HG03066 (cell line): Measurements from ENCODE around the gene HEPACAM.

Source experiments
- ATAC-seq: cut with Tn5 transposase; IDR thresholded peaks from one replicate; pipeline ENCODE4 v1.9.1; 2021; ENCODE audit warnings: low read depth; ENCODE audit not compliant: unreplicated experiment

HEPACAM gene

DNA sequence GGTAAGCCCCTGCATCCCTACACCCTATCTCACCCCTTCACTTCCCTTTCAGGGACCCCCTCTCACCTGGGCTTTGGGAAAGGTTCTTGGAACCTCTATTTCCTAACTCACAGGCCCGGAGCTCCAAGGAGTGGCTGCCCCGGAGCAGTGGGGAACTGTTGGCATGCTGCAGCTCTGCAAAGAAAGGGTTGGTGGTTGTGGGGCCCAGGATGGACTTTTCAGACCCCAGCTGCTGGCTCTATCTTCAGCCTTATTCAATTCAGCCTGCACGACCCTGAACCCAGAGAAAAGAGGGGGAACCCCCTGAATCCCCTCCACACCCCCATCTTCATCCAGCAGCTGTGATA is 48.2 kb downstream of the HEPACAM start:
- ATAC-seq, result no peak

DNA sequence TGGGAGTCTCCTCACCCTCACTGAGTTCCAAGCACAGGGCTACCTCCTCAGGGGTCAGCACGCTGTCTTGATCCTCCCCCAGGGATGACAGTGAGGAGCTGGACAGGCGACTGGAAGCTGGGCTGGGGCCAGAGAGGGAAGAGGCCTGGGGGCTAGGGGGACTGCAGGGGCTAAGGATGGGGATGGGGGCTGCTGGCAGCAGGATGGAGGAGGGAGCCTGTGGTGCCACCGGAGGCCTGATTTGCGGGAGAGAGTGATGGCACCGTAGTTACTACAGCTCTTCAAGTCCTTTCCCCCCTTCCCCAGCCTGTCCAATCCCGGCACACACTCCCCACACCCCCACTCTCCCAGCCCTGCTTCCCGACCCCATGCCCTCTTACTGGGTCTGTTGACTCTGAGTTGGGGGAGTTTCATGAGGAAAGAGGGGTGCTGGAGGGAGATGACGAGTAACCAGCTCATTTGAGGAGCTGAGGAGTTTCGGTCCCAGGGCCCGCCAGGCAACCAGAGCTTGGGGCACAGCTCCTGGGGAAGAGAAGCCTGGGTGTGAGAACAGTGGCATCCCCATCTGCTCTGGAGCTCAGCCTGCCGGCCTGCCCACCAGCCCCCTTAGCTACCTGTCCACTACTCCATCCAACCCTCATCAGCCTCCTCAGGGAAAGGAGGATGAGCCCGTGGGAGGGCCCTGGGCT is 48.7 kb downstream of the HEPACAM start:
- ATAC-seq, result no peak

DNA sequence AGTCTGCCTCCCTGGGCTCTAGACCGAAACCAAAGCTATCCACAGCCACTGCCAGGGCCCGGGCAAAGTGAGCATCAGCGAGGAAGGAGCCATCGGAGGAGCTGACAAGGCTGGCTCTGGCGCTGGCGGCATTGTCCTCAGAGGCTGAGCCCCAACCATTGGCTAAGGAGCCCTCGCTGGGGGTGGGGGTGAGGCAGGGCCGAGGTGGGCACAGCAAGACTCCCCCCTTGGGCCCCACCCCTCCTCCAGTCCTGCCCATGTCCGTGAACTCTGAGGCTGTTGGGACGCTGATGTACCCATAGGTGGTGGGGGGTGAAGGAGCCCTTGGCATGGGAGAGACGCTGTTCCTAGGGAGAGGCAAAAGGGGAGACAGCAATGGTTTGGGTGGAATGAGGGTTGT is 49.4 kb downstream of the HEPACAM start:
- ATAC-seq, result no peak

DNA sequence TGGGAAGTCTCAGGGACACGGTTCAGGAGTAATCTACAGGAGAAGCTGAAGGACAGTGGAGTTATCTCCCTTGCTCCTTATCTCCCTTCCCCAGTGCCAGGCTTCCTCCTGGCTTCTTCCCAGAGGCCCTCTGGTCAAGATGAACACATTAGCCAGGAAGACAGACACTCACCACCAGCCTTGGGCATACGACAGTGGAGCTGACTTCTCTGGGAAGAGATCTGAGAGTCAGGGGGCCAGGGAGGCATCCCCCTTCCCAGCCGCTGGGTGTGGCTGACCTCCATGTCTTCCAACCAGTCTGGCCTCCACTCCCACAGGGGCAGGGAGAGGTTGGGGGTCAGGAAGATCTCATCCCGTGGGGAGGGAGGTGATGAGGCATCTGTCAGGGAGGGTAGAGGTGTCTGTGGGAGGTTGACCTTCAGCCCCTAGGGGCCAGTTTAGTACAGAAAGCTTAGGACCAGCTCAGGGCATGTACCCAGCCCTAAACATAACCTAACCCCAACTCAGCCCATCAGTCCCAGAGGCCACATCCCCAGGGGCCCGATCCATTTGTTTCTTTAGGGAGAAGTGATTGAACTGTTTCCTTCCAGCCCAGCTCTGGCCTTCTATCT is 50.9 kb downstream of the HEPACAM start:
- ATAC-seq, result no peak

DNA sequence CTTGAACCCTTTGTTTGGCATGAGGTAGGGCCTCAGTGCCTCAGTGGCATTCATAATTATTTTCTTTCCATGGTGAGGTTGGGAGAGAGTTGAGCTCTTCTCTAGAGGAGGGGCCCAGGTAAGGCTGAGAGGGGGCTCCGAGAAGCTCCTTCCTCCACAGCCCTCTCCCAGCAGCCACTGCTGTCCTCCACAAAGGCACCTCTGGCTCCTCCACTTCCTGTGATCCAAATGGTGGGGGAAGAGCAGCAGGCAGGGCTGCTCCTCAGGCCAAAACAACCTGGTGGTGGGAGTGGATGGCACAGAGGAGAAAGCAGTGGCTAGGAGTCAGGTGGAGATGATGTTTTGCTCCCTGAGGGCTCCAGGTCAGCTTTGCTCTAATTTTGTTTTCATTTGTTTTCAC is 51.5 kb downstream of the HEPACAM start:
- ATAC-seq, result no peak

DNA sequence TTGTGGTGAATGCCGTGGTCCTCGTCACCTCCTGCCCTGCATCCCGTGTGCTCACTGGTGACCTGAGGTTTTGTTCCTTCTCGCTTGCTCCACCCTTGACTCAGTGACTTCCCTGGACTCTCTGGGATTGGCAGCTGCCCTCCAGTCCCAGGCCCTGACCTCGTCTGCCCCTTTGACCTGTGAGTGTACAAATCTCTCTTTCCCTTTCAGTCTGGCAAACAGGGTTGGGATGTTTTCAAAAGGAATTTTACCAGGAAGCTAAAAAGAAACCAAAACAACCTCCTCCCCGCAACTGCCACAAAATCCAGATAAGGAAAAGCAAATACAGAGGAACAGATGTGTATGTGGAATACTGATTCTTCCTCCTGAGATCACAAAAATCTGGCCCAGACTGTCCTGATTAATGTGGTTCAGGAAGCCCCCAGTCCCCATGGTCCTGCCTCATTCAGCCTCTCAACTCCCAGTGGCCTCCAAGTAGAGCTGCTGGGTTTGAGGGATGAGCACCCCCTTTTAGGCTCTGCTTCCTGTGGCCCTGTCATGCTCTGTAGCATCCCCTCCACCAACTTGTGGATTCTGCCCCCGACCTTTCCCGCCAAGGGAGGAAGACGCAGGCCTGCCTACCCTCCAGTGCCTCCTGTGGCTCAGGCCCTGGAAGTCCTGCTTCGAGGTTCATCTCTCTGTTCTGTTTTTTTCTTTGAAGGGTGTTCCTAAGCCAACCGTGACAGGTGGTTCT is 53.3 kb downstream of the HEPACAM start:
- no peak for ATAC-seq

DNA sequence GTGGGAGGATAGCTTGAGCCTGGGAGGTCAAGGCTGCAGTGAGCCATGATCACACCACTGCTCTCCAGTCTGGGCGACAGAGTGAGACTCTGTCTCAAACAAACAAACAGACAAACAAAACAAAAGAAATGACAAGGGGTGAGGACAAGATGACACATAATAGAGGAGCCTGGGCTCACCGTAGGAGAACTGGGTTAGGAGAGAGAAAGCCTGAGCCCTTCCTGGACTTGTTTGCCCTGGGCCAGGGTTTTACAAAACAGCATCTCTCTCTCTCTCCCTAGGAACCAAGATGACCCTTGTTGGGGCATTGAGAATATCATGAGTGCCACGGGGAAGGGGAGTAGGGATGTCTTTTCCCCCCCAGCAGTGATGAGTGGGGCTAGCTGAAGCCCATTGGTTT is 54.9 kb downstream of the HEPACAM start:
- no peak for ATAC-seq

DNA sequence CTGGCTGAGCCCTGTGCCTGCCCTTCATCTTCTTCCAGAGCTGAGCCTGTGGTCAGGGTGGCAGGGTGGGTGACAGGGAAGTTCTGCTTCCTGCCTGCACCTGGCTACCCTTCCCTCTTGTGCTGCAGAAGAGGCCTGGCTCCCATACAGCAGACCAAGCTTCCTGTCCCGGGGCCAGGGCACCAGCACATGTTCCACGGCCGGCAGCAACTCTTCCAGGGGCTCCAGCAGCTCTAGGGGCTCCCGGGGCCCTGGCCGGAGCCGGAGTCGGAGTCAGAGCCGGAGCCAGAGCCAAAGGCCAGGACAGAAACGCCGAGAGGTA is 55.6 kb downstream of the HEPACAM start:
- no peak for ATAC-seq

DNA sequence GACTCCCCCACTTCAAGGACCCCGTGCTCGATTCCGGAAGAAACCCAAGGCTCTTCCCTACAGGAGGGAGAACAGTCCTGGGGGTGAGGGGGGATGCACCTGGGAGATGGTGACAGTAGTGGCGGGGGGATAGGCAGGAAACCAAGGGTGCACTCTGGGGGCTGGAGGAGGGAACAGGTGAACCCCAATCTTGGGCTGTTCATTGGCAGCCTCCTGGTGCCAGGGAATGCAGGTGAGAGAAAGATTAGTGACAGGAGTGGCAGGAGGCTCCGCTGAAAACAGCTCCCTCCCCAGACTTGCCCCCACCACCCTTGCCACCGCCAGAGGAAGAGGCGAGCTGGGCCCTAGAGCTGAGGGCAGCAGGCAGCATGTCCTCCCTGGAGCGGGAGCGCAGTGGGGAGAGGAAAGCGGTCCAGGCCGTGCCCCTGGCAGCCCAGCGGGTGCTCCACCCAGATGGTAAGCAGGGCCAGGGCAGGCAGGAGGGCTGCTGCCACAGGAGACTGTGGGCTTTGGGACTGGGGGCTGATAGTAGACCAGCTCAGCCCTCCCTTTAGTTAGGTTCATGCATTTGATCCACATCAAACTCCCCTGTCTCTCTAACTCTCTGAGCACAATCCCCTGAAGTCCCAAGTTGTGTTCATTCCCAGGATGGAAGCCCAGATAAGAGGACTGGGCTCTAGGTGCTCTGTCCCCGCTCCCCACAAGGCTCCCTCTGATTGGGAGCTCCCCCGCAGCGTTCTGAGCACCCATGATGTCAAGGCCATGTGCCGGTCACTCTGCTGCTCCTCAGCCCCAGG is 56.2 kb downstream of the HEPACAM start:
- ATAC-seq, result no peak

DNA sequence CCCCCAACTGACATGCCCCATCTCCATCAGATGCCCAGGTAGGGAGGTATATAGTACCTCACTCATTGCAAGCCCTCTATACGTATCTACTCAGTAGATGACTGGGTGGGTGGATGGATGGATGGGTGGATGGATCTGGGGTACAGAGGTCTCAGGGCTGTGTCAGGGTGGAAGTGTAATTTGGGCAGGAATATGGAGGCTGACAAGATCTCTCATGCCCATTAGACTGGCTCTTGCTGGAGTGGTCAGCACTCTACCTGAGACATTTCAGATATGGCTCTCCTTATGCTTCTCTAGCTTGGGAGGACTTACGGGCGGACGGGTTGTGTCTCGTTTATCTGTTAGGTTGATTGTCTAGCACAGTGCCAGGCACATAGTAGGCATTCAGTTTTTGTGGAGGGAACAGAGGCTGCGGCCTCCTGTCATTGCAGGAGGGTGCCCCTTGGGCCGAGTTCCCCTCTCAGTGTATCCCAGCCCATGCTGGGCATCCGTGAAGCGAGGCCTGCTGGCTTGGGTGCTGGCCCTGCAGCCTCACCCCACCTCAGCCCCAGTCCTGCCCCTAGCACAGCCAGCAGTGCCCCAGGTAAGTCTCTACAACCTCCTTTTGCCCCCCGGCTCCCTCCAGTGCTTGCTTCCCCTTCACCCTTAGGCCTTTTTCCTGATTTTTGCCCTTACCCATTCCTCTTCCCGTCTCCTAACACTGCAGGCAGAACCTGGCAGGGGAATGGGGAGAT is 56.9 kb downstream of the HEPACAM start:
- ATAC-seq, result no peak

DNA sequence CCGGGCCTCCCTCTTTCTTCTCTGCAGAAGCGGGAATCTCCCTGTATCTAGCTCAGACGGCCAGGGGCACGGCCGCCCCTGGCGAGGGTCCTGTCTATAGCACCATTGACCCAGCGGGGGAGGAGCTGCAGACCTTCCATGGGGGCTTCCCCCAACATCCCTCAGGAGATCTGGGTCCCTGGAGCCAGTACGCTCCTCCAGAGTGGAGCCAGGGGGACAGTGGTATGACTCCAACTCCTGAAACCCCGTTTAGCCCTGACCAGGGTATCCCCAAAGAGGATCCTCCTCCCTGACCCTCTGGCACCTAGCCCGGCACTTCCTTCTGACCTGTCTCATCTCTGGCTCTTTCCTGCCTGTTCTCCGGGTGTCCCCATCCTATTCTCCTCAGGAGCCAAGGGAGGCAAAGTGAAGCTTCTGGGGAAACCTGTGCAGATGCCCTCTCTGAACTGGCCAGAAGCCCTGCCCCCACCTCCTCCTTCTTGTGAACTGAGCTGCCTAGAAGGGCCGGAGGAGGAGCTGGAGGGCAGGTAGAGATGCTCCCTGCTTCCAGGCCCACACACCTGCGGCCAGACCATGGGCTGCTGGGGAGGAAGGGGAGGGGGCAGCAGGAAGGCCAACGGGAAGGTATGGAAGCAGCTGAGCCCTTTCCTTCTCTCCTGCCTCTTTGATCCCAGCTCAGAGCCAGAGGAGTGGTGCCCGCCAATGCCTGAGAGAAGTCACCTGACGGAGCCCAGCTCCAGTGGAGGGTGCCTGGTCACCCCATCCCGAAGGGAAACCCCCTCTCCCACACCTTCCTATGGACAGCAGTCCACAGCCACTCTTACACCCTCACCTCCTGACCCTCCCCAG is 57.7 kb downstream of the HEPACAM start:
- ATAC-seq, result no peak

DNA sequence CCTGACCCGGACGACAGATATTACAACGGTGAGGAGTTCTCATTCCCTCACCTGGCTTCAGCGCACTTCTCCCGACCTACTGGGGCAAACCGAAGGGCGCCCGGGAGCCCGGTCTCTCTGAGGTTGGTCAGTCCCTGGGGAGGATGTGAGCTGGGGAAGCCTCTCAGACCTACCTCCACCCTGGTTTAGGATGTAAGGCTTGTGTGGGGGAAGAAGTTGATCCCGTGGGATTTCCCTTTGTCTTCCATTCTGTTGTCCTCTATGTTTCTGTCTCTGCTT is 58.3 kb downstream of the HEPACAM start:
- ATAC-seq, result no peak

DNA sequence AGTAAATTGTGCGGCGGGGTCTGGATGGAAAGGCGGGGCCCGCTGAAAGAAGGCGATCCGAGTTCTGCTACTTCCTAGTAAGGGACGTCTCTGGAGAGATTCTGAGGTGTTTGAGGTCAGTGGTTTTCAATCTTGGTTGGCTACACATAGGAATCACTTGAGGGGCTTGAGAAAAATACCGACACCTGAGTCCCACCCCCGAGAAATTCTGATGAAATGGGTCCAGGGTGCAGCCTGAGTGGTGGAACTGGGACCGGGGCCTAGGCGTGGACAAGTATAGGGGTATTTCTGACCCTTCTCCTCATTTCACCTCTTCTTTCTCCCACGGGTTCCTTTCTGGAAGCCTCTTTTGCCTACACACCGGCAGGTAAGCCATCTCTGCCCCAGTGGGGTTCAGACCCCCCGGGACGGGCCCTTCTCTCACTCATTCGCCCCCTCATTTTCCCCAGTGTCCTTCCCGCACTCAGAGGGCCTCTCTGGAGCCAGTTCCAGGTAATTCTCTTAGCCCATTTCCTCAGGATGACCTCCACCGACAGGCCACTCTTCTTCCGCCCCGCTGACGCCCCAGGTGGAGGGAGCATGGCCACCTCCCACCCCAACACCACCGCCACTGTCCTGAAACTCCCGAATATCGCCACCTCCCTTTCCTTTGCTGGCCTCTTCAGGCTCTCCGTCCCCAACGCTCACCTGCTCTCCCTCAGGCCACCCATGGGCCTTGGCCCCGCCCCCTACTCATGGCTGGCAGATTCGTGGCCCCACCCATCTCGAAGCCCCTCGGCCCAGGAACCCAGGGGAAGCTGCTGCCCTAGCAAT is 58.8 kb downstream of the HEPACAM start:
- no peak for ATAC-seq

DNA sequence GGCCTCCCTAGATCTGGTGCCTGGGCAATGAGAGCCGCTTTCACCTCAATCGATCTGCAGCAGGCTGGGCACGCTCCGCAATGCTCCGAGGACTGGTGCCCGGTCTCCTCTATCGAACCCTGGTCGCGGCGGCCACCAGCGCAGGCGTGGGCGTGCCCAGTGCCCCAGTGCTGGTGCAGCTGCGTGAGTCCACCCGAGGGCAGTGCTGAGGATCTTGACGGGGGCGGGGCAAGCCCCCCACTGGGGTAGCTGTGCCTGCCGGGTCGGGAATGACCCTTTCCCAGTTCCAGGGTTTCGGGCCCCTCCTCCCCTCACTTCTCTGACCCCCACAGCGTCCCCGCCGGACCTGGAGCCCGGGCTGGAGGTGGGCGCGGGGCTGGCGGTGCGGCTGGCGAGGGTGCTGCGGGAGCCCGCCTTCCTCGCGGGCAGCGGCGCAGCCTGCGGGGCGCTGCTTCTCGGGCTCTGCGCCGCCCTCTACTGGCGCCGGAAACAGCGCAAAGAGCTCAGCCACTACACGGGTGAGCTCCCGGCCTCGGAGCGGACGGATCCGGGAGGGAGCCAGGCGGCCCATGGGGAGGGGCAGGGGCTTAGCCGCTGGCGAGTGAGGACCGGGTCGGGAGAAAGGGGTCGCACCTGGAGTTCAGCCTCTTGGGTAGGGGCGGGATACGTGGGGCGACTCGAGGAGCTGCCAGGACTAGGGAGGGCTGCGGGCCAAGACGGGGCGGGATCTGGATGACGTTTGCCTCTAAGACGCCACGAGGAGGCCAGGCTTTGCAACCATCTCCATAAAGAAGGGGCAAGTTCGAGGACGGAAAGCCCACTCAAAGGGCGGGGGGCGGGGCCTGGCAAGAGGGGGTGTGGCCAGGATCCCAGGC is 59.7 kb downstream of the HEPACAM start:
- ATAC-seq, result peak; percentile 90

DNA sequence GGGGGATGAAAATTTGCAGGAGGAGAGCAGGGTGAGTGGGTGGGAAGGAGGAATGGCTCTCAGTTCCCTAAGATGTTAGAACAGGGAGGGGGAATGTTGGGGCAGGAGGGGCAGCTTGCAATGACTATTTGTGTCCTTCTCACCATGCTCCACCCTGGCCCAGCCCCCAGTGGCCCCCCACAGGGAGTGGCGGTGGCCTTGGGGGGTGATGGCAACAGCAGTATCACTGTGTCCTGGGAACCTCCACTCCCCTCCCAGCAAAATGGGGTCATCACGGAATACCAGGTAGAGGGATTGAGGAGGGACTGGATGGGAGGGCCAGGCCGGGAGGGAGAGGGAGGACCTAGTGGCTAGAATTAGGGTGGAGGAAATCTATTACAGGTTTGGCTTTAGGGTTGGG is 60.4 kb downstream of the HEPACAM start:
- ATAC-seq, result no peak

DNA sequence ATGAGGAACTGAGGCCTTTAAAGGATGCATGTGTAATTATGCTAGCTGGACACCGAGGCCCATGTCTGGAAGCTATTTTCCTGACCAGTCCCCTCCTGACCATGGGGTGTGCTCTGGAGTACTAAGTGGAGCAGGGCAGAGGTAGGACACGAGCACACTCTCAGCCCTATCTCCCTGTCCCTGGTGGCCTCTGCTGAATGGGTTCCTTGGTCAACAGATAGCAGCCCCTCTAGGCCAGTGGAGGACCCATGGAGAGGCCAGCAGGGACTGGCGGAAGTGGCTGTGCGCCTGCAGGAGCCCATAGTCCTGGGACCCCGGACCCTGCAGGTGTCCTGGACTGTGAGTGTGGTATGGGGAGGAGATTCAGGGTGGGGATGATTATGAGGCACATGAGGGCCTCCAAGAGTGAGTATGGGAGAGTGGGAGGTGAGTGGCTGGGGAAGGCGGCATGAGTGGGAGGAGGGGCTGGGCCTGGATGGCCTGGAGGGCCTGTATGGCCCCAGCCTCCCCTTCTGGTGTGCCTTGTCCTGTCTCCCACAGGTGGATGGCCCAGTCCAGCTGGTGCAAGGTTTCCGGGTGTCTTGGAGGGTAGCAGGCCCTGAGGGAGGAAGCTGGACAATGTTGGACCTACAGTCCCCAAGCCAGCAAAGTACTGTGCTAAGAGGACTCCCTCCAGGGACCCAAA is 61.1 kb downstream of the HEPACAM start:
- ATAC-seq, result no peak

DNA sequence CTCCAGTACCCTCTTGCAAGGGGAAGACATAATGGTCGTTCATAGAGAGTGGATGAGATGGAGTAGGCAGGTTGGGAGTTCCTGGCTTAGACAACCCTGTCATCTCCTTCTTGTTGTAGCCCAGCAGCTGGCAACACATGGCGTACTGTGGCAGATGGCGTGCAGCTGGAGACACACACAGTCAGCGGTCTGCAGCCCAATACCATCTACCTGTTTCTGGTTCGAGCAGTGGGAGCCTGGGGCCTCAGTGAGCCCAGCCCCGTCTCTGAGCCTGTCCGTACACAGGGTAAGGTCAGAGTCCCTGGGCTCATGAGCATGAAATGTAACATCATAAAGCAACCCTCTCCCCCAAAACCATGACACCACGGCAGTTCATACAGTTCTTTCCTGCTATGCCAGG is 61.9 kb downstream of the HEPACAM start:
- ATAC-seq, result no peak

DNA sequence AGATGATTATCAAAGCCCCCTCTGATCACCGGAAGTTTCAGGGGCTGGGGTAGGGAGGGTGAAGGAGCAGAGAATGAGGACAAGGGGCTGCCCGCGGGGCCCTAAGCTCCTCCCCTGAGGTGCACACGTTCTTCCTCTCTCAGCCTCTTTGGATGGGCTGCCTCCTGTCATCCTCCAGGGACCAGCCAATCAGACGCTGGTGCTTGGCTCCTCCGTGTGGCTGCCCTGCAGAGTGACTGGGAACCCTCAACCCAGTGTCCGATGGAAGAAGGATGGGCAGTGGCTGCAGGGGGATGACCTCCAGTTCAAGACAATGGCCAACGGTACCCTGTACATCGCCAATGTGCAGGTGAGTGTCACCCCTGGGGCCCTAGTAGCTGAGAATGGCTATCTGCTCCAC is 63.1 kb downstream of the HEPACAM start:
- no peak for ATAC-seq
